HK-2 (cell line): Measurements from ENCODE around the gene TUBGCP2.

Experiments used
- DNase-seq: peaks from one replicate; pipeline ENCODE4 v3.0.0-alpha.2; 2018; ENCODE audit not compliant: unreplicated experiment

TUBGCP2 gene

DNA sequence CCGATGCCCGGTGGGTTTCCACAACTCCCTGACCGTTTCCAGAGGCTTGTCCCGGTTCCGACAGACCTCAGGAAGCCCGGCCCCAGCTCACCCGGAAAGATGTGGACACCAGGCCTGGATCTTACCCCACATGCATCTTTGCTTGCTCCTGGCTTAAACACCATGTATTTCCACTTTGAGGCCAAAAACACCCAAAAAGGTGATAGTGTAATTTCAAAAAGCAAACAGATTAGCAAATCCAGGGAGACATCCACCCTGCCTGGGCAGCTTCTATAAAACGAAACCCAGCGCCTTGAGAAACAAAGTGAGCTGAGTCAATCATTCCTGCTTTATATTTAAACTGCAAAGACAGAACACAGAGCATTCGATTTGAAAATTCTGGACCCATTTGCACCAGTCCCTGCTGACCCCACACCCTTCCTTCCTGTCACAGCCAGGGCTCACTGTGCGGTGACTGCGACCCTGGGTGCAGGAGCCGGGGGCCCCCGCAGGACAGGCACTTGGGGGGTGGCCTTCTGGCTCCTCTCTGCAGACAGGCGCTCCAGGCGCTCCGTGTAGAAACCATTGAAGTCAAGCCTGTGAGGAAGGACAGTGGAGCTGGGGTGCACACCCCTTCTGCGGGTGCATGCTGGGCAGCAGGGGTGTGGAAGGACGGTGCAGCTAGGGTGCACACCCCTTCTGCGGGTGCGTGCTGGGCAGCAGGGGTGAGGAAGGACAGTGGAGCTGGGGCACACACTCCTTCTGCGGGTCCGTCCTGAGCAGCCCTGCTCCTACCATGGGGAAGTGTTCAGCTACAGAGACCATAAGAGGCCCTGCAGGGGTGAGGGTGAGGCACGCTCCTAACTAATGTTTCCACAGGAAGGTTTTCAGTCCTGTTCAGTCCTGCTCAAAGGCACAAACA is 29.1 kb downstream of the TUBGCP2 start:
- DNase-seq = no peak

DNA sequence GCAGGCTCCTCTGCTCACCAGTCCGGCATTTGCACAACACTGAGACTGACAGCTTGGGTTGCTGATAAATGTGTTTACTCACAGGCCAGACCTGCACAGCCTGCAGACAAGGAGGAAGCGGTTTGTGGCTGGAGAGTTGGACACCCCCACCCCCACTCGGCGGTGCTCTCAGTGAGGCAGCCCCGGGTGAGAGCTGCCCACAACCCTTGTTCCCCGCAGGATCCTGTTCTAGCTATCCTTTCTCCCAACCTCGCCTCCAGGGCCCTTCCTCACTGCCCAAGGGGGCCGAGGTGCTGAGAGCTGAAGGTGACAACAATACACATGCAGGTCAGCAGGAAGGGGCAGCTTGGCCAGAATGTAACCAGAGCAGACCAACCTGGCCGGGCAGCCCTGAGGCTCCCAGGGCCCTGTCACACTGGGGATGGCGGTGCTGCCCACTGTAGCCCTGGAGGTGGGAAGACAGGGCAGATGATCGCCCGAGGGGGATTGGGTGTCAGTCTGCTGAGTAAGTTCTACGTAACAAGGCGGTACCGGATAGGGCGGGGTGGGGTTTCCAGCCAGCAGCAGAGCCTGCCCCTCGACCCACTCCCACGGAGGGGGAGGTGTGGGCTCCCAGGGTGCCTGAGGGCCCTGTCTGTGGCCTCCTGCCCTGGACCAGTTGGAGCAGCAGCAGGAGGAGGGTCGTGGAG is 30.0 kb downstream of the TUBGCP2 start:
- peak; percentile 87 for DNase-seq

DNA sequence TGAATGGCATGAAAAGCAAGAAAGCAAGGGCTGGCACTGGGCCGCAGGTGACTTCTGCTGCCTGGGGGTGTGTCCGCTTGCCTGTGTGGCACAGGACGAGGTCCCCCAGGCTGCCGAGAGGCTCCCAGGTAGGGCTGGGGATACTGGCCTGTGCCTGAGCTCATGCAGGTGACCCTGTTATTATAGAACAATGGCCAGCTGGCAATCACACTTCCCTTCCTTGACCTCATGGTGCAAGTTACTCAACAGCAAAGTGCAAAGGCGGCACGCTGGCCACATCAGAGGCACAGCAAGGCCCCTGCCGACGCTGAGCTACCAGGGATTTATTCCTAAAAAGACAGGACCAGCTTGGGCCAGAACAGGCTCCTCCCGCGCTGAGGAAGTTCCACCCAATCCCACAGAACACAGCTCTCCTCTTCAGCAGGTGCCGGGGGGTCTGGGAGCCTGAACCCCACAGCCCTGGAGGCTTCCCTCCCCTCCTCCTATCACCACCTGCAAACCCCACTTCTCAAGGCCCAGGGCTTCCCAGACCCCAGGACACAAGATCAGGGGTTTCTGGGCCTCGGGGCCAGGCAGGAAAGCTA is 30.6 kb downstream of the TUBGCP2 start:
- DNase-seq = no peak

DNA sequence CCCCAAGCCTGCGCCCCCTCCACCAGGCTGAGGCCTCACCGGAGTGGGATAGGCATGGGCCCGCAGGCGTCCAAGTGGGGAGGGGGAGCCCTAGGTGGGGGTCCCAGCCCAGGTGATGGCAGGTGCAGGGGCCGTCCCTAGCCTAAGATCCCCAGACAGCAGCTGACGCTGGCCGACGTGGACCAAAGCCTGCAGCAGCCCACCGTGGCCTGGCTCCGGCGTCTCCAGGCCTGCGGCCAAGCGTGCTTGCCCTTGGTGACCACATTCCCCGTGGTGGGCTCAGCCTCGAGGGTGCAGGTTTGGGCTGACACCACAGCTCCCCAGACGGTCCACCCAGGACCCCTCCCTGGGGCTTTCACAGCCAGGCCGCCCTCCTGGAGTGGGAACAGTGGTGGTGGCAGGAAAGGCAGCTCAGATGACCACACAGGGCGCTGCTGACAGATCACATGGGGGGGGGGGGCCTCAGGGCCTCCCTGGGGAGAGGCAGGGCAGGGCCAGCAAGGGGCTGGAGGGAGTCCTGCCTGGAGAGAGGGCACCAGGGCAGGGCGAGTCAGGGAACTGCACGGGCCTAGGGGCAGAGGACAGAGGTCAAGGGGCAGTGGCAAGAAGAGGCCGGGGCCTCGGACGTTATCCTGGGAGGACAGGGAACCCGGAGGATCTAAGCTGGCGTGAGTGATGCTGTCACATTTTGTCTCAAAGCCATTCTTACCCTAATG is 31.2 kb downstream of the TUBGCP2 start:
- DNase-seq = no peak

DNA sequence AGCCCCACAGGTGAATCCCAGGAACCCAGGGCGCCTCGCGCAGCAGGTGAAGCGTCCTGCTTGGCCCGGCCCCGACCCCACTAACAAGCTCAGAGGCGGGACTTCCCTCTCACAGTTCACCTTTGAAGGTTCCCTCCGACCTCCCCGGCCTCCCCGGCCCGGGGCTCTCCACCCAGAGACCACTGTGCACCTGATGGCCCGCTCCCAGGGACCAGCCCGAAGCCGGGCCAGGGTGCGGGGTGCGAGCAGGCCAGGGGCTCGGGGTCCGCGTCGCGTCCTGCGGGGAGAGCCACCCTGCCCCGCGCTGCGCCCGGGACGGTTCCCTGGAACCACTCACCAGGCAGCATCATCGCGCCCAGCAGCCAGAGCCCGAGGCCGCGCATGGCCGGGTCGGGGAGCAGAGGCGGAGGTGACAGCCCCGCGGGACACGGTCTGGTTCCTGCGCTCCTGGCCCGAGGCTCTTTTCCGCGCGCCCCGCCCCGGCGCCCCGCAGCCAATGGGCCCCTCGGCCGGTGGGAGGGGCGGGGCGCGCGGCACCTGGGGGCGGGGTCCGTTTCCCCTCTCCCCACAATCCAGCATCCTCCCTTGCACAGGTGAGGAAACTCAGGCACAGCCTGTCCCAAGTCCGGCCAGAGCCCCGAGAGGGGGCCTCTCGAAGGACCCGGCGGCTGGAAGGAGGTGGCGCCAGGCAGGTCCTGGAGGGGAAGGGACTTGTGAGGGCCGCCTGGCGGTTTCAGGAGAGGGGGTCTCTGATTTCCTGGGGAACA is 32.1 kb downstream of the TUBGCP2 start, which contains the start of gene ADAM8:
TSS of gene ADAM8 (minus strand) at position 434 of the 767 bp plus-strand sequence. CDS start at position 383, 51 bp downstream.
- no peak for DNase-seq

DNA sequence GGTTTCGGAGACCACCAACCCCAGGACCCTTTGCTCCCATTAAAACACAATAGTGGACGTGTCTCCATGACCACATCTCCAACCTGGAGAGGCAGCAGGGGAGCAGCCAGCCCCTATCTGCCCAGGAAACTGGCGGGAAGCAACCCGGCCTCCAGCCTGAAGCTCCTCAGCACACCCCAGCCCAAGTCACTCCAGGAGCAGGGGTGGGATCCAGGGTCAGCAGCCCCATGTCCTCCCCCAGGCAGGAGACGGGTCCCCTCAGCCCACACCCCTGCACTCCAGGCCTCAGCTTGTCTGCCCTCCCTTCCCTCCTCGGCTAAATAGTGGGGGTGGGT is 32.6 kb downstream of the TUBGCP2 start:
- DNase-seq = no peak

DNA sequence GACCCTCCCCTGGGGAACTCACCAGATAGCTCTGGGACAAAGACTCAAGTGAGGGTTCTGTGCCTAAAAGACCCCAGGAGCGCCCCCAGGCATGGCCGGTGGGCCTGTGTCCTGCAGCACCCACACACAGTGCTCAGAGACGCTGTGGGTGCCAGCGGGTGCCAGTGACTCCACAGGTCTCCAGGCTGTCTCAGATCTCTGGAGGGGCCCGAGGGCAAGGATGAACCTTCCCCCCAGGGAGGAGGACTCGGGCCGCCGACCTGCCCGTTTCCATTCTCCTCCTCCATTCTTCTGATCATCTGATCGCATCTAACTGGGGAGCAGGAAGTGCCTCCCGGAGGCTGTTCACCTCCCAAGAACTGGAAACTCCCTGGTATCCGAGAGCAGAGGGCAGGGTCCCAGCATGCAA is 33.0 kb downstream of the TUBGCP2 start:
- no peak for DNase-seq

DNA sequence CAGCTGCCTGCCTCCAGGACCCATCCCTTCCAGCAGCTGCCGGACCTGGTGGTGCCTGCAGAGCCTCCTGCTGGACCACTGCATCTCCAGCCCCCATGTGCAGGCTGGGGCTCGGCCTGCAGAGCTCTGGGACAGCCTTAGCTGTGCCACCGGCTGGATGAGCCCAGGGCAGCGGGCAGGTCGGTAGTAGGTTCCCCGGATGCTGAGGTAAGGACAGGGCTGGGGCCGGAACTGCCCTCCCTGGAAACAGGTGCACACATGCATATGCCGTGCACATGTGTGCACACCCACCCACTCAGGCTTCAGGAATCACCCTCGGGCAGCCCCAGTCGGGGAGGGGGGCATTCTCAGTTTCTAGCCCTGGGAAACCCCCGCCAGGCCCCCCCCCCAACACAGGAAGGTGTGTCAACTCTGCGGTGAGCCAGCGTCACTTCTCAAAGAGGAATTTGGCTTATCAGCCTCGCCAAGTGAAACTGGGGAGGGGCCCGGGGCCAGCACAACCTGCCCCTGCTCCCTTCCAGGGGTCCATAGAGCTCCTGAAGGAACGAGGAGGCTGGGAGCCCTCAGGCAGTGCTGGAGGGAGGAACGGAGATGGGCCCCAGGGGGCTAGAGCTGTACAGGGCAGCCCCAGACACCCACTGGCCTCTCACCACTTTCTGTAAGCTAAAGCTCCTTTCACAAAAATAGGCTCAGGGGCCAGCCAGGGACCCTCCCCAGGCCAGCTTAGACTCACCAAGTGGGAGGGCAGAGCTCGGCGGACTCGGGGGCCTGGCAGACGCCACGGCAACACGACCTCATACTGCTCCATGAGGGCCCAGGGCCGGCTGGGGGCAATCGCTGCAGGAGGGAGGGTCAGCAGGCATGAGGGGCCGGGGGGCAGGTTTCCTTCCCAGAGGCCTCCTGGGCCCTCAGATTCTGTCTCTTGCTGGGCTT is 33.7 kb downstream of the TUBGCP2 start:
- no peak for DNase-seq

DNA sequence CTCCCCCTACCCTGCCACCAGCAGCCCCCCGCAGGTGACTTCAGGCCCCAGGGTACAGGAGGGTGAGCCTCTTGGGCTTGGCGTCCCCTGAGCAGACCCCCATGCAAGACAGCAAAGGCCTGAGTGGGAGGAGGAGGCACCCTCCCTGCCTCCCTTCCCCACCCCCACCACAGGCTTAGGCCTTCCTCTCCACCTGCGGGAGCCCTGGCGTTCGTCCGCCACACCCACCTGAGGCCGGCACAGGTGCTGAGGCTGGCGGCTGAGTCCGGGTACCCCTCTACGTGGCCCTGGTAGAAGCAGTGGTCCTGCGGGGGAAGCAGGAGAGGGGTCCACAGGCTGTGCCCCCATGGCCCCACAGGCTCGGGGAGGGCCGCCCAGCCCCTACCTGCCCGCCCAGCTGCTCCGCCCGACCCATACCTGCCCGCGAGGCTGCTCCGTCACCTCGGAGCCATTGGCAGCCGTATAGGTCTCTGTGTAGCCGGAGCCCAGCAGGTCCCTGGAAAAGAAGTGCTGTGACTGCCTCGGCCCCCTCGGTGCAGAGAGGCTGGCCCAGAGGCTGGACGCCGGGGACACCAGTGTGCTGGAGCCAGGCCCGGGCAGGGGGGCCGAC is 35.0 kb downstream of the TUBGCP2 start:
- DNase-seq = no peak

DNA sequence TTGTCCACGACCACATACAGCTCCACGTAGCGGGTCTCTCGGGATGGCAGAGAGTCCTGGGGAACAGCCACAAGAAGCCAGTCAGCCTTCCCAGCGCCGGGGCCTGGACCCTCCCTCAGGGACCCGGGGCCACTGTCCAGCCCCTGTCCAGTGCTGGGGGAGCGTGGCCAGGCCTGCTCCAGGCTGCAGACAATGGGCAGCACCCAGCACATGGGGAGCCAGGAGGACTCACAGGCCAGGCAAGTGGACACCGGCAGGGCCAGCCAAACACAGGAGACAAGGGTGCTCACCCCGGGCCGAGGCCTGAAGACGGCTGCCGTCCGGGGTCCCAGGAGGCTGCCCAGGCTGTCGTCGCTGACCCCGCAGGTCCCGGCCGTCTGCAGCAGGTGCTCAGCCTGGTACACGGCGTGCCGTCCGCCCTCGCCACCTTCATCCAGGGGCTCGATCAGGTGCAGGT is 35.7 kb downstream of the TUBGCP2 start:
- no peak for DNase-seq

DNA sequence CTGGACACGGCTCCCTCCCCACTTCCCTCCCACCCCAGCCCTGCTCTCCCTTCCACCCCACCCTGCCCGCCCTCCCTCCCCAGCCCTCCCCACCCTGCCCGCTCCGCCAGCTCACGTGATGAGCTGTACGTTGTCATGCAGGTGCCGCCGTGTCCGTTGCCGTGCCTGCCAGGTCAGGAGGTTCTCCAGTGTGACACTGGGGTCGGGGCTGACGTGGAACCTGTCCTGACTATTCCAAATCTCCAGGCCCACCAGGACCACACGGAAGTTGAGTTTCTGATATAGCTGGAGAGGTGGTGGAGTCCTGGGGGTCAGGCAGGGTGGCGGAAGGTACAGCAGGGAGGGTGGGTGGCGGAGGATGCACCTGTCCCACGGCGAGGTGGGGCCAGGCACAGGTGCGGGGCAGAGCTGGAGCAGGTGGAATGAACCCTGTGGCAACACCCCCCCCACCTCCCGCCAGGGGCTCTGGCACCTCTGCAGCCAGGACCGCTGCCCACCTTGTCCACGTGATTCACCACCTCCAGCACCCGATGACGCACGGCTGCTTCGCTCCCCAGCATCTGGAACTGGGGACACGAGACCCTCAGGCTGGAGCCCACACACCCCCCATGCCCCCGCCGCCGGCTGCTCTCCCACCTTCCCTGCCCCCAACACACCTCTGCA is 36.2 kb downstream of the TUBGCP2 start:
- no peak for DNase-seq

DNA sequence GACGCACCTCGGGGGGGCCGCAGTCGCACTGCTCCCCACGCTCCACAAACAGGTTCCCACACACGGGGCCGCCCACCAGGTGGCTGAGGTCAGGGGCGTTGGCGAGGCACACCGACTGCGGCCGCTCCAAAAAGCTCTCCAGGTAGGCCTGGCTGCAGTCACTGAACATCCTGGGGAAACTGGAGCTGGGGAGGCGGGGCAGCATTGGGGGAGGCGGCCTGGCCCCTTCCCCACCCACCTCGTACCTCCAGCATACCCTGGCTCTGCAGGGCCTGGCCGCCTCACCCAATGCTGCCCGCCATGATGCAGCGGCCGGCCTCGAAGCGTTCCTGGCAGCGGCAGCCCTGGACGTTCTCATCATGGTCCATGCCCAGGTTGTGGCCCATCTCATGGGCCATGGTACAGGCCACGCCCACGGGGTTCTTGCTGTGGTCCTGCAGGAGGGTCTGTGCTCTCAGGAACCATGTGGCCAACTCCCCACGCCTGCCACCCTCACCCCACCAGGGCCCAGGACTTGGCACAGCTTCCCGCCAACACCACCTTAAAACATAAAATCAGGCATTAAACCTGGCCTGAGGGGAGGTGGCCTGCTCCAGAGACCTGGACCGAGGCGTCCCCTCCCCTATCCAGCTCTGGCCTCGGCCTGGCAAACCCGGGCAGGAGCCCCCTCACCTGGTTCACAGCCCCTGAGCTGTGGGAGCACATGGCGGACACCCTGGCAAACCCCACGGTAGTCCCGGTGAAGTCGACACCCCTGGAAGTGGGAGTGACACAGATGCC is 37.0 kb downstream of the TUBGCP2 start:
- DNase-seq = no peak

DNA sequence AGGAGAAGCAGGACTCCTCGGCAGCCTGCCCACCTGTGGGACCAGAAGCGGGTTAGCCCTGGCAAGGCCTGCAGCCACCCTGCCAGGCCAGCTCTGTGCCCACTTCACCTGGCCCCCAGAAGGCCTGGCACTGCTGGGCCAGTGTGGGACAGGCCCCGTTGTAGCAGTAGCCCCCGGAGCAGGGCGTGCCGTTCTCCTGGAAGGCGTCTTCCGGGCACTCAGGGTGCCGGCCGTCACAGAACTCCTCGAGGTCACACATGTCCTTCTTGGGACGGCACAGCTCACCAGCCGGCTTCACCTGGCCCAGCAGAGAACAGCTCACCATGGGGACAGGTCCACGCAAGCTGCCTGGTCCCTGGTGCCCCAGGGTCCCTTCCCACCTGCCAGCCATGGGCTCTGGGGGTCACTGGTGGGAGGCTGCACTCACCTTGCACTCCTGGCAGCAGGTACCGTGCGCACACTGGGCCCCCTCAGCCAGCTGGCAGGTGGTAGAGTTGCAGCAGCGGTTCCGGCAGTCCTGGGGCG is 37.8 kb downstream of the TUBGCP2 start:
- DNase-seq = no peak

DNA sequence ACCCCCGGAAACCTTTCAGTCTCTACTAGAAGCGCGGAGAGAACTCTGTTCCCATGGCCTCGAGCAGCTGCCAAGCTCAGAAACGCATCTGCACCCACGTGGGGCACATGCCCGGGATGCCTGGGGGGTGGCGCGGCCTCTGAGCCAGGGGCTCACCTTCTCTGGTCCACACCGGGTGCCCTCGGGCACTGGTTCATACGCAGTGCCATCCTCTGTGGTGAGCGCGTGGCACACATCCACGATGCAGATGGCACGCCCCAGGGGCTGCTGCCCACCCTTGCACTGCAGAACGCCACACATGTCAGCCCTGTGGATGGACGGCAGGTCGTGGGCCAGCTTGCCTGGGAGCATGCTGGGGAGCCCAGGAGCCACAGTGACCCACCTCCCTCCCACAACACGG is 38.5 kb downstream of the TUBGCP2 start:
- no peak for DNase-seq

DNA sequence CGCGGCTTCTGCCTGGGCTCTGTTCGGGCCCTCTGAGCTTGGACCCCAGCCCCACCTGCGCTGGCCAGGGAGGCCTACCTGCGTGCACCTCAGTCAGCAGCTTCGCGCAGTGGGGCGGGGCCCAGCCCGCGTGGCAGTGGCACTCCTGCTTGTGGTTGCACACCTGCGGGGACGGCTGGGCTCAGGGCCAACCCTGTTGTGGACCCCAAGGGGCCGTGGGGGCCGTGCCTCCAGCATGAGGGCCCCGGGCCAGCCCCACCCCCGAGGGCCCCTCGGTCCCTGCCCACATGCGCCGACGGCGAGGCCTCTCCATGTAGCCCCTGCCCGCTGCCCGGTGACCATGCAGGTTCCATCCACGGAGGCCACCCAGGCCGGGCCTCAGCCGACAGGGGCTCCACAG is 39.3 kb downstream of the TUBGCP2 start:
- no peak for DNase-seq

DNA sequence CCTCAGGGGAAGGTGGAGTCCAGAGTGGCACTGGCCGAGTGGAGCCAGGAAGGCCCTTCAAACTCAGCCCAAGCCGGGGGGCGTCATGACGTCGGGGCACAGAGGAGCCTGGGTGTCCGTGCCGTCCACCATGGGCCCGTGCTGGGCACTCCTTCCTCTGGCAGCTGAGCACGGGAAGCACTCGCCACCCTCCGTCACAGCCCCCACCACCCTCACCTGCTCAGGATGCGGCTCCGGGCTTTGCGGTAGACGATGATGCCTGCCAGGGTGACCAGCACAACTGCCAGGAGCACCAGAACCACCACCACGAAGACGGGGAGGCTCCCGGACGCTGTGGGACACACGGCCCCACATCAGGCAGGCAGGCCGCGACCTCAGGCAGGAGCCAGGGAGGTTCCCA is 40.1 kb downstream of the TUBGCP2 start:
- no peak for DNase-seq

DNA sequence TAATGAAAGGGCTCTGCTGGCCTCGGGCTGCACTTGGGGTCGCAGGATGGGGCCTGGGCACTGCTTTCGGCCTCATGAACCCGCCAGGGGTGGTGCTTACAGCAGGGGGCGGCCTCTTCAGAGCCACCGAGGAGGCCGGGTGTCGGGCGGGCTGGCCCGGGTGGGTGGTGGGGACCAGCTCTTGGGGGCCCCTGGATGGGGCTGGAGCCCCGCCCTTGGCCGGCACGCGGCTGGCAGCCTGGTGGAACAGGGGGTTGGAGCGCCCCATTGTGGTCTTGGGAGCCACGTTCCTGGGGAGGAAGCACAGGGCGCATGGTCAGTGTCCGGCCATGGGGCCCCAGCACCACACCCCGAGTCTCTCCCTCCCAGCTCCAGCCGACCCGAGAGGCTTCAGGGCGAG is 40.8 kb downstream of the TUBGCP2 start:
- DNase-seq = no peak

DNA sequence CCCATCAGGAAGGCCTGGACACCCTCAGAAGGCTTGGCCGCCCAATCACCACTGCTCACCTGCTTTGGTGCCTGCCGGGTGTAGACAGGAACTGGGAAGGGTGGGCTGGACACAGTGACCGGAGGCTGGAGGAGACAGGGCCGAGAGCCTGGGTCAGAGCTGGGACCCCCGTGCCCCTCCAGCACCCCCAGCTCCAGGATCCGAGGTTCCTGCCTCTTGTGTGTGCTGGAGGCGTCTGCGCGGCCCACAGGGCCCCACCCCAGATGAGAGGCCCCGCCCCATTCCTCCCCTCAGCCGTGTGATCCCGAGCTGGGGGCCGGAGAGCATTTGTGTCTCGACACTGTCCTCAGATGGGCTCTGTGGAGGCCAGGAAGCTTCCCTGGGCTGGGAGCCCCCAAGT is 41.4 kb downstream of the TUBGCP2 start:
- no peak for DNase-seq
